Lung (tissue), 12 donors: Measurements from ENCODE around the gene HES5. TPM values are rescaled to one million over a fixed set of nuclear protein-coding genes. Genes with fewer than 3 reads are reported as not detected.

Experiments
- ATAC-seq: fragments of 200-7000 bp; cut with Tn5 transposase; one replicate; pipeline ENCODE4 v1.9.1; 2020; ENCODE audit warnings: moderate number of reproducible peaks; ENCODE audit not compliant: insufficient read depth, low FRiP score
- DNase-seq, 3 donors: peaks; one replicate each; pipeline ENCODE4 v3.0.0-alpha.2; 2013 to 2017
- H3K27ac ChIP-seq, 2 donors: one replicate each; pipeline ENCODE4 v1.5.1; 2013; ENCODE audit warnings: mild to moderate bottlenecking in 2 of 2, moderate library complexity in 2 of 2, control low read depth in 1 of 2, inconsistent platforms in 1 of 2, low read depth in 1 of 2, low read length in 1 of 2
- H3K27me3 ChIP-seq, 3 donors: one replicate each; pipeline ENCODE4 v1.5.1; 2013; ENCODE audit warnings: low read length in 2 of 3; ENCODE audit not compliant: control insufficient read depth in 3 of 3, insufficient read depth in 3 of 3
- H3K36me3 ChIP-seq, 4 donors: one replicate each; pipeline ENCODE4 v1.5.1; 2013; ENCODE audit warnings: low read length in 4 of 4, mild to moderate bottlenecking in 1 of 4, moderate library complexity in 1 of 4; ENCODE audit not compliant: control insufficient read depth in 4 of 4, insufficient read depth in 4 of 4
- H3K4me1 ChIP-seq, 5 donors: one replicate each; pipeline ENCODE4 v1.5.1; 2013; ENCODE audit warnings: low read length in 5 of 5, mild to moderate bottlenecking in 2 of 5, moderate library complexity in 1 of 5; ENCODE audit not compliant: control insufficient read depth in 5 of 5, insufficient read depth in 5 of 5
- H3K4me3 ChIP-seq: one replicate; pipeline ENCODE4 v1.5.1; 2013; ENCODE audit warnings: mild to moderate bottlenecking, control low read depth, moderate library complexity
- H3K9ac ChIP-seq, 2 donors: one replicate each; pipeline ENCODE4 v1.5.1; 2013; ENCODE audit warnings: low read length in 2 of 2, control low read depth in 1 of 2; ENCODE audit not compliant: insufficient read depth in 1 of 2
- H3K9me3 ChIP-seq, 4 donors: one replicate each; pipeline ENCODE4 v1.5.1; 2013; ENCODE audit warnings: low read length in 3 of 4, mild to moderate bottlenecking in 1 of 4, moderate library complexity in 1 of 4; ENCODE audit not compliant: control insufficient read depth in 4 of 4, insufficient read depth in 3 of 4
- CTCF ChIP-seq: IDR thresholded peaks from 2 replicates; pipeline ENCODE4 v1.5.1; 2012; ENCODE audit warnings: mild to moderate bottlenecking; ENCODE audit errors: control extremely low read depth, extremely low read depth
- WGBS, 2 donors: extraction: QIAGEN DNeasy Blood & Tissue Kit; methylation state at CpG; one replicate each; pipeline ENCODE4 v1.1.7; 2013; 5-methylcytosine and 5-hydroxymethylcytosine counted together
- polyA plus RNA-seq, 2 donors: library from polyadenylated mRNA; stranded (reverse); fragments of 200-250 nt; gene quantifications; one replicate each; pipeline ENCODE4 v1.2.1, GENCODE V29; 2013
- total RNA-seq, 2 donors: library from RNA; depleted of rRNA in 1 of 2; stranded (reverse); fragments of >200 nt in 1 of 2; gene quantifications; one replicate each; pipeline ENCODE4 v1.2.1, GENCODE V29; 2014 to 2021
- donor health status: control.
- donor health status: control.
- donor health status: Bipolar disorder and iron deficiency.
- donor health status: healthy.
- donor health status: DM: yes; HTN: yes; CAD: no.

The HES5 gene
- total and polyA plus RNA-seq, 4 donors = 0.16 to 1.00 (median 0.36) TPM

GRCh38 chr1:2513939-2514652, 16.0 kb downstream of the HES5 start:
- H3K4me3 ChIP-seq = no peak overlapping the region
- DNase-seq = no peak
- WGBS, 2 donors = 96% methylated on average over 42 to 43 of the region's 43 CpGs
- TF ChIP-seq CTCF = no peak
- no peaks in the 10 kb centered on the region for H3K27me3 ChIP-seq
- H3K36me3 ChIP-seq = peaks cover 7 to 98% (median 48%) of the 10 kb centered on the region in 4 donors
- no peak overlapping the region for H3K27ac ChIP-seq
- H3K4me1 ChIP-seq = no peaks in the 10 kb centered on the region
- H3K9ac ChIP-seq = no peak overlapping the region
- ATAC-seq = no peak
- H3K9me3 ChIP-seq = no peaks in the 10 kb centered on the region

GRCh38 chr1:2512862-2513421, 17.1 kb downstream of the HES5 start:
- no peak overlapping the region for H3K27ac ChIP-seq
- no peak for DNase-seq
- H3K4me3 ChIP-seq = no peak overlapping the region
- H3K36me3 ChIP-seq = peaks cover 7 to 98% (median 41%) of the 10 kb centered on the region in 4 donors
- H3K4me1 ChIP-seq = no peaks in the 10 kb centered on the region
- no peak for ATAC-seq
- no peaks in the 10 kb centered on the region for H3K27me3 ChIP-seq
- WGBS, 2 donors = 91 to 94% methylated on average over 31 of the region's 31 CpGs
- no peaks in the 10 kb centered on the region for H3K9me3 ChIP-seq
- no peak overlapping the region for H3K9ac ChIP-seq
- TF ChIP-seq CTCF = no peak

GRCh38 chr1:2510366-2511155, 19.5 kb downstream of the HES5 start:
- no peak for TF ChIP-seq CTCF
- ATAC-seq = no peak
- H3K9ac ChIP-seq = no peak overlapping the region
- 94 to 97% methylated on average over 27 of the region's 27 CpGs for WGBS, 2 donors
- no peaks in the 10 kb centered on the region for H3K9me3 ChIP-seq
- H3K27me3 ChIP-seq = no peaks in the 10 kb centered on the region
- peaks cover 0 to 3% (median 0%) of the 10 kb centered on the region in 5 donors for H3K4me1 ChIP-seq
- peaks cover 5 to 81% (median 29%) of the 10 kb centered on the region in 4 donors for H3K36me3 ChIP-seq
- no peak overlapping the region for H3K4me3 ChIP-seq
- H3K27ac ChIP-seq = no peak overlapping the region
- DNase-seq = no peak
